Activated T-helper 1 cell treated with anti-CD3 and anti-CD28 coated beads, Interleukin-2, amount 50 U/mL, for 16 hours (primary cell): ENCODE results near the gene ZNF484.
"Not testable (repeated sequence)": the region's sequence is repeated elsewhere in the genome, so short reads cannot be mapped to it uniquely, and the experiment has no call there.

Experiments
- DNase-seq, 2 donors: peaks; one replicate each; pipeline ENCODE4 v3.0.0-alpha.2; 2020; ENCODE audit warnings: low read depth in 1 of 2, low spot score in 1 of 2

The ZNF484 gene

DNA sequence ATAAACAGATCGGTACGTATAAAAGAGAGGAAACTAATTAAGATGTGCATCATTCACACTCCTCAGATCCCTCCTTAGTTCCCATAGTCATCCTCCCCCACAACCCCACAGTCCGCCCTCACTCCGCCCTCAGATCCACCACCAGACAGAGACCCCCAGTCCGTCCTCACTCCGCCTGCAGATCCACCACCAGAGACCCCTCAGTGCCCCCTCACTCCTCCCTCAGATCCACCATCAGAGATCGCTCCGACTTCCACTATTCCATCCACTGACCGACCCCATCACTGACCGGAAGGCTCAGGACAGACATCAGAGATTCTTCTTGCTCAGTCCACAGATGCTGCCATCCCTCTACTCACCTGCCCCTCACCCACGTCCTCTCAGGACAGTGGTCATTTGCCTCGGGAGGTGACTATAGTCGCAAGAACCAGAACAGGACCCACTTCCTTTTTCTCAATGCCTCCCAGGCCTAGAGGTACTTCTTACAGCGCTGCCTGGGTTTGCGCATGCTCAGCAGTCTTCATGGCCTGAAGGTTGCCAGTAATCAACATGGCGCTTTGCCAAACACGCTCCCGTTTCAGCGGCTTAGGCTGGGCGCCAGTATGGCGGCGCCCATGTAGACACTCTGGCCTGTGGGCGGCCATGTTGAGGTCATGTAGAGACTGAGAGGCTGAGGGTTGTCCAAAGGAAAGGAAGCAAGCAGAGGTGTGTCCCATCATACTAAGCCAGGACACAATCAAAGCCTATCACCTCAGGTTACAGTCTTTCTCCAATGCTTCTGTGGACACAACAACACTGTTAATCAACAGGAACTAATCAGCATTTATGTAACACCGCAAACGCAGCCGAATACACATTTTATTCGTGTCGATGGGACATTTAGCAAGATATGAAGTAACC lies at the start of gene ZNF484:
ZNF484 (minus strand) TSS at position 508 of the 900 bp plus-strand sequence. CDS start 3,009 bp downstream, outside the sequence.
- peak; percentile 94 to 95 for DNase-seq

DNA sequence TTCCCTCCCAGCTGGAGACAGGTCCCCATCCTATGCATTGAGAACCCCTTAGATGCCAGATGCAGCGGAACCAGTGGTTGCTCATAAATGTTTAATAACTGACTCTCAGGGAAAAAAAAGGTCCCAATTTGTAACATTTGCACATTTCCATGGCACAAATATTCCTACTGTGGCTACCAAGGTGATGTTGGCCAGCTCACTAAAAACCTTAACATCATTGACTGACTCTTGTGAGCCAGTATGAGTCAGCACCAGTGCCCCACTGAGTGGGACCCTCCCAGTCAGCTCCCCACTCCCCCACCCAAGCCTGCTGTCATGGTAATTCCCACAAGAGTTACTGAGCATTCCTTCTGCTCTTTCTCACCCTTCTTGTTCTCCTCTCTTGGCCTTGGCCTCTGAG lies 42.6 kb upstream of the ZNF484 start:
- no peak for DNase-seq

DNA sequence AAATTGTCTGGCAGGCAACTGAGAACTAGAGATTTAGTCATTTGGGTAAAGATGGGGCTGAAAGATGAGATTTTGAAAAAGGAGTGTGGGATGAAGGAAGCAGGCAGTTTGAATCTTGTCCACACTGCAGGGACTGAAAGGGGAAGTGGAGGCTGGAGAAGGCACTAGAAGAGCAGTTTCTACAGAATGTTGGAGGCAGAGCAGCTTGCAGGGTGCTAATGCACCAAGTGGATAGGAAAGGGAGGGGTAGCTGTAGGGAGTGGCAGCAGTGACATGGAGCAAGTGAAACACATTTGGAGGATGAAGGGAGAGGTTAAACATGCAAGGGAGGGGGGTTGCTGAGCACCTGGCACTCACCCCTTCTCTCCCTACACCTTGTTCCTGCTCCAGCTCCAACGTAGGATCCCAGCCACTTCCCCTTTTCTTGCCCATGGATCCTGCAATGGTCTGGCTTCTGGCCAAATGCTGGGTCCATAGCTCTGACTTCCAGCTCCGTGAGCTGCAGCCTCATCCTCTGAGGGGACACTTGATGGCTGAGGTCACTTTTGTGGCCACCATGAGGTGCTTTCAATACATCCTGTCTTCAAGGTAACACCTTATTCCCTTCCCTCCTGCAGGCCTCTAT lies 39.5 kb upstream of the ZNF484 start:
- no peak for DNase-seq

DNA sequence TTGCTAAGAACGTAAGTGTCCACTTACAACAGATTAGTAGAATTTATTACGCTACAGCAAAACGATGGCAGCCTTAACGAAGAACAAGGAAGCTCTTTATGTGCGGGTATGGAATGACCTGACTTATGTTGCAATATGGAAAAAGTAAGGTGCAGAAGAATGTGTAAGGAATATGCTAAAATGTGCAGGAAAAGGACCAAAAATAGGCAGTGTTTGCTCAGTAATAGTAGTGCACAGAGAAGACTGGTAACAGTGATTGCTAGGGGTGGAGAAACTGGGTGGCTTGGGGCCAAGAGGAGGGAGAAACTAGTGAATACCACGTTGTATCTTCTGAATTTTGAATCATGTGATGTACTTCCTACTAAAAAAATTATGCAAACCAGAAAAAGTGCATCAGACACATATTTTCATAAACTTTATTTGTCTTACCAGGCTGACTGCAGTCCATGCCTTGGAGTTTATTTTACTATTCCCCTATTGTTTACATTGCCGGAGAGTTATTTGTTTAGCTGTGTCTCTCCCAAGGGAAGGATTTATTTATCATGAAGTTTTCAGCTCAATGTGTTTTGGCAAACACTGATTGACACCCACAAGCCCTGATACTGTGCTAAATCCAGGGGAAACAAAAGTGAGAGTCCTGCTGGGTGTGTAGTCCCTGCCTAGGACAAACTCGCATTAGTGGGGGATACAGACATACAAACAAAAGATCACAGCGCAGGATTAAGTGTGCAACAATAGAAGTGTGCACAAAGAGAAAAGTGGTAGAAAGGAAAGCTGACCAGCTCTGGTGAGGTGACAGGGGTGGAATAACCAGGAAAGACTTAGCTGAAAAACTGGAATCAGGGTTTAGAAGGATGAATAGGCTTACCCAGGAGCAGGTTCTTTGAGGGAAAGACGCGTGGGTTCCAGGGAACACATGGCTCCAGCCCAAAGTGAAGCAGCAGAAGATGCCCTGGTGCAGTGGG lies 34.0 kb upstream of the ZNF484 start:
- no peak for DNase-seq

DNA sequence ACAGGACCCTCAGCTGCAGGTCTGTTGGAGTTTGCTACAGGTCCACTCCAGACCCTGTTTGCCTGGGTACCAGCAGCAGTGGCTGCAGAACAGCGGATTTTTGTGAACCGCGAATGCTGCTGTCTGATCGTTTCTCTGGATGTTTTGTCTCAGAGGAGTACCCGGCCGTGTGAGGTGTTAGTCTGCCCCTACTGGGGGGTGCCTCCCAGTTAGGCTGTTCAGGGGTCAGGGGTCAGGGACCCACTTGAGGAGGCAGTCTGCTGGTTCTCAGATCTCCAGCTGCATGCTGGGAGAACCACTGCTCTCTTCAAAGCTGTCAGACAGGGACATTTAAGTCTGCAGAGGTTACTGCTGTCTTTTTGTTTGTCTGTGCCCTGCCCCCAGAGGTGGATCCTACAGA lies 27.3 kb upstream of the ZNF484 start:
- not testable (repeated sequence) for DNase-seq

DNA sequence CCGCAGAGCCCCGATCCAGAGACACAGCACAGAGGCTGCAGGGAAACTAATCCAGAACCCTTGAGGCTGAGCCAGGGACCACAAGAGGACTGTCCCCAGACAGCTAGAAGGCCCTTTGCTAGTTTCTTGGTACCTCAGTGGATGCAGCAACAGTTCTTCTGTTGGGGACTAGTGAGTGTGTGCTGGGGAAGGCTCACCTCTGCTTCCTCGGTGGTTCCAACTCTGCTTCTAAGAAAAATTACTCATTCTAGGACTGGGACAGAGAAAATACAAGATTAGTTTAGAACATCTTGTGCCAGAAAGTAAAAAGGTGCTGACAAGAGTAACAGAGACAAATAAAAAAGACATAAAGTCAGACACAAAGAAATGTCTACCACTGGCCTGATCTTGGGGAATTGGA lies 19.5 kb upstream of the ZNF484 start:
- DNase-seq, result no peak

DNA sequence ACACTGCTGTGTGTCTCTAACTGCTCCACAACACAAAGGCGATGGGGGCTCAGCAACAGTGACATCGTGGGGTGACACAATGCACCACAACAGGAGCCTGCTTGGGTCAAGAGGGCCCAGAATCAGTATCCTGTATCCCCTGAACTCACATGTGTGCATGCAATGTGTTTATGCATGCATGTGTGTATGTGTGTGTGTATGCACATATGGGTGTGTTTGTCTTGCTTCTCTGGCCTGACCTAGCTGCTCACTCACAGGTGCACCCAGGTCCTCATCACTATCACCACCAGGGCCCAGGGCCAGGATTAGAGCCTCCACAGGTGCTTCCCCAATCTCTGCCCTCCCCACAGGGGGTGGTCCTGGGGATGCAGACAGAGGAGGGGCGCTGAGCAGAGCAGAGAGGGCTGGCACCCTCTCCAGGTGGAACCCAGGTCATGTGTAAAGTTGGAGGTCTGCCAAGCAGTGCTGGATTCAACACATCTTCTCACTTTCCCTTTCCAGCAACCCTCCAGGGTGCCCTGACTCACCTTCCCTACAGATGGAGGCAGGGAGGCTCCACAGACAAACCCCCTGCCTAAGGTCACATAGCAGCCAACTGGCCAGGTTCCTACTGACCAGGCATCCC lies 18.1 kb upstream of the ZNF484 start:
- no peak for DNase-seq

DNA sequence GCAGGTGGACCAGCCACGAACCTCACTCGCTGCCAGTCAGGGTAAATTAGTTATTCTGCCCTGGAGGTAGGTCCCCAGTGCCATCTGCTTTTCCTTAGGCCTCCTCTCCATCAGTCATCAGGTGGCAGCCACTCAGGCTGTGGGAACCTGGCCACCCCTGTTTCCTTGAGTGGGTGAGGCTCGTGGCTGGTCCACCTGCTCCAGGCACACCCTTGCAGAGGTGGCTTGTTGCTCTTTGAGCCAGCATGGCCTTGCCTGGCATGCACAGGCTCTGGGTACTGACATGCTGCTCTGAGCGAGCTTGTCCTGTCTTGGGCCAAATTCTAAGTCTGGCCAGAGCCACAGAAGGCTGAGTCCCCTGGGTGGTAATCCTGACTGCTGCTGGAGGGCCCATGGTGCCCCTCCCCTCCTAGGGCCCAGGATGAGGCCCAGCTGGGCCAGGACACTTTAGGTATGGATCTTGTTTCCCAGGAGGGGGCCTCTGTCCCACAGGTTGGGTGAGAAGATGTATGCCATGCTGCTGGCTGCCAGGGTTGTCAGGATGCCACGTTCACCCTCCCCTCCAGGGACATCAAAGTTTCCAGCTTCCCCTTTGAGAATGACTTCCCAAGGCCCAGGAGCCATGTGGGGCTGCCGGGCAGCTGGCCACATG lies 17.0 kb upstream of the ZNF484 start:
- DNase-seq, result no peak

DNA sequence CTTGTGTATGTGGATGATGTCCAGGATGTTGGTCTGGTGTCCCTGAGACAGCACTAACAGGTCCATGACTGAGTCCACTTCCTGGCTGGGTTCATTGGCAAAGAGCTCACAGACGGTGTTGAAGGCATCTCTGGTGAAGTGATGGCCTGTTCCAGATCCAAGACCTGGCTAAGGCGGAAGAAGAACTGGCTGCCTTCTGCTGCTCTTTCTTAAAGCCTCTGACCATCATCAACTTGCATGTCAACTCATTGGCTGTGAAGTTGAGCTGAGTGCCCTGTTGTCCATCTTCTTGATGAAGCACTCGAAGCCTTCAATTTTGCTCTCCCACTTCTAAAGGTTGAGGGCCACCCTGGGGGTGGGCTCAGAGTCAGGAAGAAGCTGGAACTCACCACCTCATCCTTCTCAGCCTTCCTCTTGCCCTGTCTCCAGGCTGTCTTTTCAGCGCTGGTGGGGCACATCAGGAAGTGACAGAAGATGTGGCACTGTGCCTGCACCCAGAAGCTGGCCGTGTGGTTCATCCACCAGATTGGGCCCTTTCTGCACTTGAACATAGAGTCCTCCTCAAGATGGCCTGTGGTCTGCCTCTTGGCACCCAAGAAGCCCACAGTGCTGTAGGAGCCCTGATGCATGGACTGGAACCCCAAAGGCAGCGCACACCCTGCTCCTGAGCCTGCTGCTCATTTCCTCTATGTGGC lies 16.2 kb upstream of the ZNF484 start:
- DNase-seq, result not testable (repeated sequence)

DNA sequence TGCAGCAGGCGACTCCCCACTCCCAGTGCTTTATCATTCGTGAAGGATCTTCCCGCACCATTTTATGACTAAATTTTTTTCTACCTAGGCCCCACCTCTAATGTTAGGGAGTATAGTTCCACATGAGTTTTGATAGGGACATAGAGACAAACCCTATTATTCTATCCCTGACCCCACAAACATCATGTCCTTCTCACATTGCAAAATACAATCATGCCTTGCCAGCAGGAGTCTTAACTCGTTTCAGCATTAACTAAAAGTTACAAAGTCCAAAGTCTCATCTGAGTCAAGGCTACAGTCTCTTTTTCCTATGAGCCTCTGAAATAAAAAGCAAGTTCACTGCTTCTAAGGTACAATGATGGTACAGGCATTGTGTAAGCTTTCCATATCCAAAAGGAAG lies 14.4 kb upstream of the ZNF484 start:
- DNase-seq, result not testable (repeated sequence)

DNA sequence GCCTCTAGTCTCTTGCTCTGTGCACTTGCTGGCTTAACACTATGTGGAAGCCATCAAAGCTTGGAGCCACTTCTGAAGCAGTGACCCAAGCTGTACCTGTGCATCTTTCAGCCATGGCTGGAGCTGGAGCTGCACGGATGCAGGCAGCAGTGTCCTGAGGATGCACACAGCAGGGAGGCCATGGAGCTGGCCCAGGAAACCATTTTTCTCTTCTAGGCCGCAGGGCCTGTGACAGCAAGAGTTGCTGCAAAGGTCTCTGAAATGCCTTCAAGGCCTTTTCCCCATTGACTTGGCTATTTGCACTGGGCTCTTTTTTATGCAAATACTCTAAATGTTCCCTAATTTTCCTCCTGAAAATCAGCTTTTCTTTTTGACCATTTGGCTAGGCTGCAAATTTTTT lies 12.9 kb upstream of the ZNF484 start:
- DNase-seq, result no peak

DNA sequence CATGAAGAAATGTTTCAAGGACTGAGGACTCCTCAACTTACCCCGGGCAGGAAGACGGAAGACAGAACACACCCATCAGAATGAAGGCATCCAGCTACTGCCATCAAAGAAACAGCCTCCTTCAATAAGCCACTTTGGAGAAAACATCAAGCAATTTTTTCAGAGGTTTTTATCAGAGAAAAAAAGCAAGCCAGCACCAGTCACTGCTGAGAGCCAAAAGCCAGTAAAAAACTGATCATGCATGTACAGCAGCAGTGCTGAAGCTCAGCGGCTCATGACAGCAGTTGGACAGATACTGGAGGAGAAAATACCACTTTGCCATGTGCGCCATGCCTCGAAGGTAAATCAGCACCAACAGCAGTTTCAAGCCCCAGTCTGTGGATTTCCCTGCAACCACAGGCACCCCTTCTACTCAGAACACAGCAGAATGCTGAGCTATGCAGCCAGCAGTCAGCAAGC lies 10.1 kb upstream of the ZNF484 start:
- DNase-seq, result no peak

DNA sequence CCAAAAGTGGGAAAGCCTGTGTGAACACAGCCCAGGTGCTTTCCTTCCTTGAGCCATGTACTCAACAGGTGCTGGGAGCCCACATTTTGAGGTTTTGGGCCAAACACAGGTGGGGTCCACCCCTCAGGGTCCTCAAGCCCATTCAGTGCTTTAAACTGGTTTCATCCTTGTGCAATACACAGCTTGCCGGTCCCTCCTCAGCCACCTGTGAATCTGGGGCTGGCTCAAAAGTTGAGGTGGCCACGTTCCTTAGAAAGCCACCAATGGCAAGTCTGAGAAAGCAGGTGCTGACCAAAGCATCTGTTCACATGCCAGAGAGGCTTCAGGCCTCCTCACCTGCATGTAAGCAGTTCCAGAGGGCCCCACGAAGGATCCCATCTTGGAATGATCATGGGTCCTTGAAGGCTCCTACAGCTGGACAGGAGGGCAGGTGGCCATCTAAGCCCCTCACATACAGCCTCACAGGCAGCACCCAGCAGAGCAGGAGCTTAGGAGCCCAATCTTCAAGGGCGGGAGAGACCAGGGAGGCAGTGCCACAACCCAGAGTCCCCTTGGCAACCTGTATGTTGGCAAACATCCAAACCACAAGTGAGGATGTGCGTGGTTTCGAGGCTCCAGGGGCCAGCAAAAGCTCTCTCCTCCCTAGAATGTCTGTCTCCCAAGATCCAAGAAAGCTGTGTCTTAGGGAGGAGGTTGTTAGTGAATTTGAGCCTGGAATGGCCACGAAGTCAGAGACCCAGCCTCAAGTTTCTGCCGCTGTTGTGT lies 9.2 kb upstream of the ZNF484 start:
- not testable (repeated sequence) for DNase-seq

DNA sequence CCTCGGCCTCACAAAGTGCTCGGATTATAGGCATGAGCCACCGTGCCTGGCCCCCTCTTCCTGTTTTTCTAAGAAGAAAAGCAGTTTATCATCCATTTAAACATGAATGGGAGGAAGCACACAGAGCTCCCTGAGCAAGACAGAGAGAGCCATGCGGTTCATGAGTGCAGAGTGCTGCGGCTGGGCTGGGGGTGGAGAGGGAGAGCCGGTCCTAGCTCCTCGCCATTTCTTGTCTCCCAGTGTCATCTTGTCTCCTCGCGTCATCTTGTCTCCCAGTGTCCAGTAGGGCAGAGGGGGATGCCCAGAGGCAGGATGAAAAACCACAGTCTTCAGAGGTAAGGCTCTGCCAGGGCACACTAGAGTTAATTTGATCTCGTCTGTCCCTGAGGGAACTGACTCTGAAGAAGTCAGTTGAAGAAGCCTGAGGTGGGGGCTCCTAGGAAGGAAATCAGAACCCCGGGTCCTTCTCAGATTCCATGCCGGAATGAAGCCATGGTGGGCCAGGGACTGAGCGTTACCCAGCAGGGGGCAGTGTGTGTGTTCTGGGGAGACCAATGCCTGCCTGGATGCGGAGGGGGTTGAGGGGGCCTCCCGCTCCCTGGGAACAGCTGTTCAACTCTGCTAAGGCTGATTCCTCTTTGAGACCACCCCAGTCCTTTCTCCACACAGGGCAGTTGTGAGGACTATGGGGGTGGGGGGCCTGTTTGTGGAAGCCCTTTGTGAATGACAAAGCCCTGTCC lies 6.0 kb upstream of the ZNF484 start:
- not testable (repeated sequence) for DNase-seq

DNA sequence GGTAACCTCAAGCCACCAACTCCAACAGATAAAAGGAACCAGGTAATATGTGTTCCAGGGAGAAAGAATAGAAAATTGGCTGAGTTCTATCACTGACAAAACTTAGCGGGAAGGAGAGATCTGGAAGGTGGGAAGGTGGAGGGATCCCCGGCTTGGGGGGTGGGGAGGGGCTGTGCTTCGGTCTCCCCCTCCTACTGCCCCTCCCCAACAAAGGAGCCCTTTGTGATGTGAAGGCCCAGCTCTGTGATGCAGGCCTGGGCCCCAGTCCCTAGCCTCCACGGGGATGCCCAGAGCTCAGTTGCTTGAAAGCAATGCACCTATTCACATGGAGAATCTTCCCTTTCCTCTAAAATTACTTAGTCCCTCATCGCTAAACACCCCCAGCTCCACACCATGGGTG lies 4.4 kb upstream of the ZNF484 start:
- no peak for DNase-seq

DNA sequence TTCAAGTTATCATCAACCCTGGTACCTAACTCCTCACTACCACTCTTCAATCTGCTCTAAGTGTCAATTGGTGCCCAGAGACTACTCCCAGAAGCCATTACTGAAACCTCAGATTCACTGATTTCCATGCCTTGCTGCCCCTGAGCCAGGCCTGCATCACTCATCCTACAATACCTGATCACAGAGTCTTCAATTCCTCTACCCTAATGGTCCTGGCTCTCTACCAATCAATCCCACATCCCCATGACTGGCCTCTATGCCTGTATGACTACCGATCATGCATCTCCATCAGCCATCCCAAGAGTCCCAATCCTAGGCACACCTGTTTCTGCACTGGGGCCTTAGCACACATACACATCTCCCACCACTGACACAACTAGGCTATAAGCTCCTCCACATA lies 2.5 kb downstream of the ZNF484 start:
- no peak for DNase-seq

DNA sequence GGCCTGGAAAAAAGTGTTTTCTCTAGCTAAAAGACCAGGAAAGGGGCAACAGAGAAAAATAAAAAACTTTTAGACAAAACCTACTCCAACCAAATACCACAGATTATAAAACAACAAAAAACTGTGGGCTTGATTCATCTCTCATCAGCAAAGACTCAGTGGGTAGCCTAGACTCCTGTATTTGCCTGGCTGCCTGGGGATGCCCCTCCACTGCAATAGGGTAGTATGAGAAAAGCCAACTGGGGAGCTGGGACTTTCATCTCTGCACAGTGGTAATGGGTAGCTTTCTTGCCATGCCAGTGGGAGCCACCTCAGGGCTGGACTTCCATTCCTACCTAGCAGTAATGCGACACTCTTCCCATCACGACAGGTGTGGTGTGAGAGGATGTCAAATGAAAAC lies 7.5 kb downstream of the ZNF484 start:
- no peak for DNase-seq

DNA sequence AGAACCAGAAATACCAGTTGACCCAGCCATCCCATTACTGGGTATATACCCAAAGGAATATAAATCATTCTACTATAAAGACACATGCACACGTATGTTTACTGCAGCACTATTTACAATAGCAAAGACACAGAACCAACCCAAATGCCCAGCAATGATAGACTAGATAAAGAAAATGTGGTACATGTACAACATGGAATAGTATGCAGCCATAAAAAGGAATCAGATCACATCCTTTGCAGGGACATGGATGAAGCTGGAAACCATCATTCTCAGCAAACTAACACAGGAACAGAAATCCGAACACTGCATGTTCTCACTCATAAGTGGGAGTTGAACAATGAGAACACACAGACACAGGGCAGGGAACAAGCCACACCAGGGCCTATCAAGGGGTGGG lies 11.2 kb downstream of the ZNF484 start:
- not testable (repeated sequence) for DNase-seq
